Measurements from ENCODE around the gene MLST8. TPM values are rescaled to one million over a fixed set of nuclear protein-coding genes. Genes with fewer than 3 reads are reported as not detected.

Gene MLST8
- total and polyA plus RNA-seq, 2 donors (not counting 3 experiments of a cell fraction or from before 2014, with no cell fraction given), result 36.9 to 129 TPM

DNA sequence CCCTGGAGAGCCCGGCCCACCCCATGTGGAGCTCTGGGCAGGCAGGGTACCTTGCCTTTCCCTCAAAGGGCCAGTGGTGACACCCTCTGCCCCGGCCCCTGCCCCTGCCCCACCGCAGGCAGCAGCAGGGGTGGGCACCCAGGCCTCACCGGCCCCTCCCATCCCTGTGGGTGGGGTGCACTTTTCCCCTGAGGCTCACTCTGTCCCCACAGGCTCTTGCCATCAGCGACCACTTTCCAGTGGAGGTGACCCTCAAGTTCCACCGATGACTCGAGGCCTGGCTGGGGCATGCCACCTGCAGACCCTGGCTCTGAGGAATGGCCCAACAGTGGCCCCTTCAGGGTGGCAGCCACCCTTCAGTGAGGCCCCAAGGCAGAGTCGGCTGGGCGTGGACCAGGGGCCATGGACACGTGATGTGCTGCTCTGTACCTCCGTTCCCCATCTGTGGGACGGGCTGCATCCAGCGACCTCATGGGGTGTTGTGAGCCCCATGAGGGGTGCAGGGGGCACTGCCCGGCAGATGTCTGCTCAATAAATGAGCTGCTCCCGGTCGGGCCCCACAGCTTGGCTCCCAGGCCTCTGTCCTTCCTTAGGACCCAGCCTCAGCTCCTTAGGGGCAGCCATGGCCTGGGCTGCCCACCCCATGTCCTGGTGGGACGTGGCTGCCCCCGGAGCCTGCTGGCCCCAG is 33.0 kb downstream of the MLST8 start:
- H3K9me3 ChIP-seq (replicated peaks; ENCODE audit: control insufficient read depth, insufficient read depth, low read length), result no peaks in the 10 kb centered on the region
- no peak overlapping the region for H3K9ac ChIP-seq (replicated peaks; ENCODE audit: extremely low read depth, insufficient read depth, low read length)
- H3K9me1 ChIP-seq (replicated peaks; ENCODE audit: control insufficient read depth, extremely low read depth, insufficient read depth, low read length), result no peaks in the 10 kb centered on the region
- peaks cover 5 to 25% of the 10 kb centered on the region in 2 experiments for H3K36me3 ChIP-seq (ENCODE audit: control insufficient read depth in 2 of 2, extremely low read depth in 1 of 2, insufficient read depth in 2 of 2, low read length in 2 of 2)
- intact Hi-C loops (cut with micrococcal nuclease) (no loop called here), dilution Hi-C loops (cut with MboI; ENCODE audit: extremely low pct_ligation_motif_present, low sequenced_read_pairs) (no loop called here)
- H3K79me2 ChIP-seq (ENCODE audit: control insufficient read depth, insufficient read depth, low read length), result no peaks in the 10 kb centered on the region
- no TSS peak for BruUV-seq (replicated peaks)
- H4K20me1 ChIP-seq (replicated peaks; ENCODE audit: control insufficient read depth, extremely low read depth, insufficient read depth, low read length), result no peaks in the 10 kb centered on the region
- no peak for TF ChIP-seq FOS (IDR thresholded peaks at IDR 0.05; ENCODE audit: borderline replicate concordance, insufficient read depth, low read length)
- no peak for TF ChIP-seq EZH2 (IDR thresholded peaks at IDR 0.05; ENCODE audit: borderline replicate concordance, low read depth, low read length, severe bottlenecking)
- TF ChIP-seq CTCF (IDR thresholded peaks at IDR 0.05; ENCODE audit: extremely low read depth in 1 of 2, insufficient read depth in 1 of 2, low read depth in 1 of 2, low read length in 2 of 2), result no peak
- TF ChIP-seq MYC (IDR thresholded peaks at IDR 0.05; ENCODE audit: low read depth, low read length), result no peak
- no peak for TF ChIP-seq POLR2A (IDR thresholded peaks at IDR 0.05; ENCODE audit: low read depth, low read length)
- H3K4me1 ChIP-seq (ENCODE audit: control insufficient read depth, extremely low read depth, insufficient read depth, low read length), result peaks cover 10% of the 10 kb centered on the region
- no peak overlapping the region for H3K4me3 ChIP-seq (replicated peaks in 1 of 3; ENCODE audit: insufficient read depth in 1 of 3, low read depth in 1 of 3, low read length in 3 of 3)
- no peak for DNase-seq (ENCODE audit: low read depth, low spot score)
- no peak overlapping the region for H3K27ac ChIP-seq (ENCODE audit: insufficient read depth, low read depth, low read length)
- ChIA-PET CTCF (interaction anchor here (1.2 to 2.4 kb wide), 3 partner anchors 13 to 263 kb away, joined by 6 to 11 read pairs (median 6); partner anchors contain the start of gene ECI1), POLR2A (no interaction called here)
- no peak overlapping the region for H2AFZ ChIP-seq (ENCODE audit: low read depth, low read length)
- H3K4me2 ChIP-seq (ENCODE audit: insufficient read depth, low read length), result no peak overlapping the region
- H3K27me3 ChIP-seq (ENCODE audit: control insufficient read depth in 2 of 2, insufficient read depth in 2 of 2, low read length in 2 of 2), result peaks cover 5 to 18% of the 10 kb centered on the region in 2 experiments
- FAIRE-seq, result no peak

Data from endothelial cell of umbilical vein (primary cell).